HepG2 (cell line): ENCODE measurements around the gene BCL6. TPM values are rescaled to one million over a fixed set of nuclear protein-coding genes. Genes with fewer than 3 reads are reported as not detected.

Experiments used
- ATRX ChIP-seq: sonication (generic); formaldehyde crosslinking; IDR thresholded peaks from 2 replicates; pipeline ENCODE4 v1.4.0; 2020; ENCODE audit warnings: missing genetic modification reagents, borderline replicate concordance
- BORCS8-MEF2B ChIP-seq: sonication (generic); formaldehyde crosslinking; IDR thresholded peaks from 2 replicates; pipeline ENCODE4 v1.8.0; 2022; ENCODE audit warnings: mild to moderate bottlenecking, missing genetic modification reagents
- FOXJ3 ChIP-seq: sonication (generic); formaldehyde crosslinking; IDR thresholded peaks from 2 replicates; pipeline ENCODE4 v1.4.0; 2020; ENCODE audit warnings: missing genetic modification reagents, mild to moderate bottlenecking, borderline replicate concordance
- HOXA5 ChIP-seq: sonication (generic); formaldehyde crosslinking; IDR thresholded peaks from 2 replicates; pipeline ENCODE4 v1.4.0; 2020; ENCODE audit warnings: missing genetic modification reagents
- MBNL3 ChIP-seq: fragments of 250-450 bp; sonication (Bioruptor Pico); conservative IDR thresholded peaks from 2 replicates; pipeline ENCODE4 v1.8.0; 2022; ENCODE audit warnings: mild to moderate bottlenecking, inconsistent platforms
- SAP130 ChIP-seq: IDR thresholded peaks from 2 replicates; pipeline ENCODE4 v1.6.1; 2016; ENCODE audit warnings: low read depth
- ZFP41 ChIP-seq: sonication (generic); formaldehyde crosslinking; IDR thresholded peaks from 2 replicates; pipeline ENCODE4 v1.4.0; 2020; ENCODE audit warnings: mild to moderate bottlenecking, missing genetic modification reagents, borderline replicate concordance
- ZNF260 ChIP-seq: sonication (generic); formaldehyde crosslinking; IDR thresholded peaks from 2 replicates; pipeline ENCODE4 v1.4.0; 2020; ENCODE audit warnings: missing genetic modification reagents, low read depth, mild to moderate bottlenecking, borderline replicate concordance
- ZNF329 ChIP-seq: sonication (generic); formaldehyde crosslinking; IDR thresholded peaks from 2 replicates; pipeline ENCODE4 v1.9.0; 2021; ENCODE audit warnings: low read depth, mild to moderate bottlenecking, missing genetic modification reagents
- ZNF451 ChIP-seq: sonication (generic); formaldehyde crosslinking; IDR thresholded peaks from 2 replicates; pipeline ENCODE4 v1.5.0; 2020; ENCODE audit warnings: mild to moderate bottlenecking, missing genetic modification reagents
- ZSCAN12 ChIP-seq: sonication (generic); formaldehyde crosslinking; IDR thresholded peaks from 2 replicates; pipeline ENCODE4 v1.9.0; 2021; ENCODE audit warnings: mild to moderate bottlenecking, missing genetic modification reagents
- polyA plus RNA-seq, 8 experiments: library from polyadenylated mRNA; depleted of rRNA in 3 of 8; stranded (reverse) in 7 of 8; unstranded in 1 of 8; fragments of >200 nt; fragmentation: Illumina TruSeq in 4 of 8; extraction: Trizol in 4 of 8; gene quantifications; 2 replicates each; pipeline versions ENCODE4 v1.2.1 to v1.2.3, GENCODE V29; 2011 to 2016; ENCODE audit warnings: low read depth in 4 of 8, missing spikeins in 1 of 8, mixed read lengths in 1 of 8; ENCODE audit not compliant: insufficient read depth in 1 of 8
- total RNA-seq, 5 experiments: library from RNA; depleted of rRNA; stranded (reverse); fragments of >200 nt; fragmentation: Illumina TruSeq; extraction: Trizol; gene quantifications; 2 replicates each; pipeline ENCODE4 v1.2.3, GENCODE V29; 2016; ENCODE audit warnings: low read depth in 1 of 5
- TF ChIP-seq, protein P1 (sequence below): sonication (generic); formaldehyde crosslinking; IDR thresholded peaks from 2 replicates; pipeline ENCODE4 v1.4.0; 2020; ENCODE audit warnings: missing genetic modification reagents
- TF ChIP-seq, protein P2 (sequence below): sonication (generic); formaldehyde crosslinking; IDR thresholded peaks from 2 replicates; pipeline ENCODE4 v1.4.0; 2020; ENCODE audit warnings: missing genetic modification reagents; ENCODE audit errors: not compliant biosample characterization
- TF ChIP-seq, protein P3 (sequence below): sonication (generic); formaldehyde crosslinking; IDR thresholded peaks from 2 replicates; pipeline ENCODE4 v1.4.0; 2020; ENCODE audit warnings: missing genetic modification reagents, borderline replicate concordance
- TF ChIP-seq, protein P4 (sequence below): sonication (generic); formaldehyde crosslinking; IDR thresholded peaks from 2 replicates; pipeline ENCODE4 v1.8.1; 2023; ENCODE audit warnings: missing genetic modification reagents, inconsistent platforms, borderline replicate concordance
- TF ChIP-seq, protein P5 (sequence below): IDR thresholded peaks from 2 replicates; pipeline ENCODE4 v1.6.1; 2016; ENCODE audit warnings: low read depth, missing genetic modification reagents, missing compliant biosample characterization

BCL6 gene
- total and polyA plus RNA-seq, 2 of the 13 experiments (the other 11 are each of a cell fraction or from before 2014, with no cell fraction given): 21.2 to 53.7 TPM

DNA sequence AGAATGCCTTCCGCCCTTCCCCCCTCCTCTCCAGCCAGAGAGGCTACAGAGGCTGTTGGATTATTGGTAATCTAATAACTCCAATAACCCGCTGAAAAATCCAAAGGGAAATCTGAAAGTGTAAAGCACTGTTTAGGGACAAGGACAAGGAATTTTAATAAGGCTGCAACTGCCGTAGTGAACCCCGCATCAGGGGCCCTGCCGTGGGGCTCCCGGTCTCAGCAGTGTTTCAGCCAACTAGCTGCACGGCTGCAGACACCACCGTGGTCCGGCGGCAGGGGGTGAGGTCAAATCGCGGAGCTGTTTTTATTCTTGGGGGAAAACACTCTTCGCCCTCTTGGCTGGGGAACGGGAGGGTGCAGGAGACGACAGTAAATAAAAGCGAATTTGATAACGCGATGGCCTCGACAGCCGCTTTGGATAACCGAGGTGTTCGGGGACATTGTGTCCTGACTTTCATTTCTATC lies 6.1 kb downstream of the BCL6 start (continued):
- TF ChIP-seq, protein P1, sequence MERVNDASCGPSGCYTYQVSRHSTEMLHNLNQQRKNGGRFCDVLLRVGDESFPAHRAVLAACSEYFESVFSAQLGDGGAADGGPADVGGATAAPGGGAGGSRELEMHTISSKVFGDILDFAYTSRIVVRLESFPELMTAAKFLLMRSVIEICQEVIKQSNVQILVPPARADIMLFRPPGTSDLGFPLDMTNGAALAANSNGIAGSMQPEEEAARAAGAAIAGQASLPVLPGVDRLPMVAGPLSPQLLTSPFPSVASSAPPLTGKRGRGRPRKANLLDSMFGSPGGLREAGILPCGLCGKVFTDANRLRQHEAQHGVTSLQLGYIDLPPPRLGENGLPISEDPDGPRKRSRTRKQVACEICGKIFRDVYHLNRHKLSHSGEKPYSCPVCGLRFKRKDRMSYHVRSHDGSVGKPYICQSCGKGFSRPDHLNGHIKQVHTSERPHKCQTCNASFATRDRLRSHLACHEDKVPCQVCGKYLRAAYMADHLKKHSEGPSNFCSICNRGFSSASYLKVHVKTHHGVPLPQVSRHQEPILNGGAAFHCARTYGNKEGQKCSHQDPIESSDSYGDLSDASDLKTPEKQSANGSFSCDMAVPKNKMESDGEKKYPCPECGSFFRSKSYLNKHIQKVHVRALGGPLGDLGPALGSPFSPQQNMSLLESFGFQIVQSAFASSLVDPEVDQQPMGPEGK (CRISPR knock-in tag): 0 out of 2 replicates have a peak, but pooled peaks have one; percentile 6
- TF ChIP-seq ZSCAN12 (CRISPR knock-in tag): no peak
- no peak for TF ChIP-seq ZNF329
- TF ChIP-seq ZNF260 (CRISPR knock-in tag): no peak
- TF ChIP-seq FOXJ3 (CRISPR knock-in tag): no peak
- TF ChIP-seq, protein P2, sequence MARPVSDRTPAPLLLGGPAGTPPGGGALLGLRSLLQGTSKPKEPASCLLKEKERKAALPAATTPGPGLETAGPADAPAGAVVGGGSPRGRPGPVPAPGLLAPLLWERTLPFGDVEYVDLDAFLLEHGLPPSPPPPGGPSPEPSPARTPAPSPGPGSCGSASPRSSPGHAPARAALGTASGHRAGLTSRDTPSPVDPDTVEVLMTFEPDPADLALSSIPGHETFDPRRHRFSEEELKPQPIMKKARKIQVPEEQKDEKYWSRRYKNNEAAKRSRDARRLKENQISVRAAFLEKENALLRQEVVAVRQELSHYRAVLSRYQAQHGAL (CRISPR knock-in tag): no peak
- TF ChIP-seq, protein P3, sequence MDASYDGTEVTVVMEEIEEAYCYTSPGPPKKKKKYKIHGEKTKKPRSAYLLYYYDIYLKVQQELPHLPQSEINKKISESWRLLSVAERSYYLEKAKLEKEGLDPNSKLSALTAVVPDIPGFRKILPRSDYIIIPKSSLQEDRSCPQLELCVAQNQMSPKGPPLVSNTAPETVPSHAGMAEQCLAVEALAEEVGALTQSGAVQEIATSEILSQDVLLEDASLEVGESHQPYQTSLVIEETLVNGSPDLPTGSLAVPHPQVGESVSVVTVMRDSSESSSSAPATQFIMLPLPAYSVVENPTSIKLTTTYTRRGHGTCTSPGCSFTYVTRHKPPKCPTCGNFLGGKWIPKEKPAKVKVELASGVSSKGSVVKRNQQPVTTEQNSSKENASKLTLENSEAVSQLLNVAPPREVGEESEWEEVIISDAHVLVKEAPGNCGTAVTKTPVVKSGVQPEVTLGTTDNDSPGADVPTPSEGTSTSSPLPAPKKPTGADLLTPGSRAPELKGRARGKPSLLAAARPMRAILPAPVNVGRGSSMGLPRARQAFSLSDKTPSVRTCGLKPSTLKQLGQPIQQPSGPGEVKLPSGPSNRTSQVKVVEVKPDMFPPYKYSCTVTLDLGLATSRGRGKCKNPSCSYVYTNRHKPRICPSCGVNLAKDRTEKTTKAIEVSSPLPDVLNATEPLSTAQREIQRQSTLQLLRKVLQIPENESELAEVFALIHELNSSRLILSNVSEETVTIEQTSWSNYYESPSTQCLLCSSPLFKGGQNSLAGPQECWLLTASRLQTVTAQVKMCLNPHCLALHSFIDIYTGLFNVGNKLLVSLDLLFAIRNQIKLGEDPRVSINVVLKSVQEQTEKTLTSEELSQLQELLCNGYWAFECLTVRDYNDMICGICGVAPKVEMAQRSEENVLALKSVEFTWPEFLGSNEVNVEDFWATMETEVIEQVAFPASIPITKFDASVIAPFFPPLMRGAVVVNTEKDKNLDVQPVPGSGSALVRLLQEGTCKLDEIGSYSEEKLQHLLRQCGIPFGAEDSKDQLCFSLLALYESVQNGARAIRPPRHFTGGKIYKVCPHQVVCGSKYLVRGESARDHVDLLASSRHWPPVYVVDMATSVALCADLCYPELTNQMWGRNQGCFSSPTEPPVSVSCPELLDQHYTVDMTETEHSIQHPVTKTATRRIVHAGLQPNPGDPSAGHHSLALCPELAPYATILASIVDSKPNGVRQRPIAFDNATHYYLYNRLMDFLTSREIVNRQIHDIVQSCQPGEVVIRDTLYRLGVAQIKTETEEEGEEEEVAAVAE (CRISPR knock-in tag): no peak
- TF ChIP-seq BORCS8-MEF2B: no peak
- TF ChIP-seq ZFP41 (CRISPR knock-in tag): no peak
- TF ChIP-seq, protein P4, sequence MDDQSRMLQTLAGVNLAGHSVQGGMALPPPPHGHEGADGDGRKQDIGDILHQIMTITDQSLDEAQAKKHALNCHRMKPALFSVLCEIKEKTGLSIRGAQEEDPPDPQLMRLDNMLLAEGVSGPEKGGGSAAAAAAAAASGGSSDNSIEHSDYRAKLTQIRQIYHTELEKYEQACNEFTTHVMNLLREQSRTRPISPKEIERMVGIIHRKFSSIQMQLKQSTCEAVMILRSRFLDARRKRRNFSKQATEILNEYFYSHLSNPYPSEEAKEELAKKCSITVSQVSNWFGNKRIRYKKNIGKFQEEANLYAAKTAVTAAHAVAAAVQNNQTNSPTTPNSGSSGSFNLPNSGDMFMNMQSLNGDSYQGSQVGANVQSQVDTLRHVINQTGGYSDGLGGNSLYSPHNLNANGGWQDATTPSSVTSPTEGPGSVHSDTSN (CRISPR knock-in tag): no peak
- no peak for TF ChIP-seq ZNF451 (CRISPR knock-in tag)
- peak; percentile 8; the same call in 1 of the 2 replicates for TF ChIP-seq HOXA5 (CRISPR knock-in tag)
- TF ChIP-seq SAP130: no peak
- no peak for TF ChIP-seq MBNL3 (CRISPR knock-in tag)
- TF ChIP-seq, protein P5, sequence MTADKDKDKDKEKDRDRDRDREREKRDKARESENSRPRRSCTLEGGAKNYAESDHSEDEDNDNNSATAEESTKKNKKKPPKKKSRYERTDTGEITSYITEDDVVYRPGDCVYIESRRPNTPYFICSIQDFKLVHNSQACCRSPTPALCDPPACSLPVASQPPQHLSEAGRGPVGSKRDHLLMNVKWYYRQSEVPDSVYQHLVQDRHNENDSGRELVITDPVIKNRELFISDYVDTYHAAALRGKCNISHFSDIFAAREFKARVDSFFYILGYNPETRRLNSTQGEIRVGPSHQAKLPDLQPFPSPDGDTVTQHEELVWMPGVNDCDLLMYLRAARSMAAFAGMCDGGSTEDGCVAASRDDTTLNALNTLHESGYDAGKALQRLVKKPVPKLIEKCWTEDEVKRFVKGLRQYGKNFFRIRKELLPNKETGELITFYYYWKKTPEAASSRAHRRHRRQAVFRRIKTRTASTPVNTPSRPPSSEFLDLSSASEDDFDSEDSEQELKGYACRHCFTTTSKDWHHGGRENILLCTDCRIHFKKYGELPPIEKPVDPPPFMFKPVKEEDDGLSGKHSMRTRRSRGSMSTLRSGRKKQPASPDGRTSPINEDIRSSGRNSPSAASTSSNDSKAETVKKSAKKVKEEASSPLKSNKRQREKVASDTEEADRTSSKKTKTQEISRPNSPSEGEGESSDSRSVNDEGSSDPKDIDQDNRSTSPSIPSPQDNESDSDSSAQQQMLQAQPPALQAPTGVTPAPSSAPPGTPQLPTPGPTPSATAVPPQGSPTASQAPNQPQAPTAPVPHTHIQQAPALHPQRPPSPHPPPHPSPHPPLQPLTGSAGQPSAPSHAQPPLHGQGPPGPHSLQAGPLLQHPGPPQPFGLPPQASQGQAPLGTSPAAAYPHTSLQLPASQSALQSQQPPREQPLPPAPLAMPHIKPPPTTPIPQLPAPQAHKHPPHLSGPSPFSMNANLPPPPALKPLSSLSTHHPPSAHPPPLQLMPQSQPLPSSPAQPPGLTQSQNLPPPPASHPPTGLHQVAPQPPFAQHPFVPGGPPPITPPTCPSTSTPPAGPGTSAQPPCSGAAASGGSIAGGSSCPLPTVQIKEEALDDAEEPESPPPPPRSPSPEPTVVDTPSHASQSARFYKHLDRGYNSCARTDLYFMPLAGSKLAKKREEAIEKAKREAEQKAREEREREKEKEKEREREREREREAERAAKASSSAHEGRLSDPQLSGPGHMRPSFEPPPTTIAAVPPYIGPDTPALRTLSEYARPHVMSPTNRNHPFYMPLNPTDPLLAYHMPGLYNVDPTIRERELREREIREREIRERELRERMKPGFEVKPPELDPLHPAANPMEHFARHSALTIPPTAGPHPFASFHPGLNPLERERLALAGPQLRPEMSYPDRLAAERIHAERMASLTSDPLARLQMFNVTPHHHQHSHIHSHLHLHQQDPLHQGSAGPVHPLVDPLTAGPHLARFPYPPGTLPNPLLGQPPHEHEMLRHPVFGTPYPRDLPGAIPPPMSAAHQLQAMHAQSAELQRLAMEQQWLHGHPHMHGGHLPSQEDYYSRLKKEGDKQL: no peak
- no peak for TF ChIP-seq ATRX (CRISPR knock-in tag)
